GM18511 (cell line): ENCODE results near the gene SPARC.

Source experiments
- ATAC-seq: cut with Tn5 transposase; IDR thresholded peaks from one replicate; pipeline ENCODE4 v1.9.1; 2021; ENCODE audit warnings: mild to moderate bottlenecking, moderate library complexity; ENCODE audit not compliant: unreplicated experiment

The SPARC gene

GRCh38 chr5:151679421-151680155 is 7.1 kb downstream of the SPARC start:
- no peak for ATAC-seq

GRCh38 chr5:151678713-151679112 is 8.0 kb downstream of the SPARC start:
- no peak for ATAC-seq

GRCh38 chr5:151677776-151678545 is 8.8 kb downstream of the SPARC start:
- ATAC-seq: no peak

GRCh38 chr5:151676719-151677118 is 10.0 kb downstream of the SPARC start:
- ATAC-seq: no peak

GRCh38 chr5:151676314-151676712 is 10.4 kb downstream of the SPARC start:
- ATAC-seq: no peak

DNA sequence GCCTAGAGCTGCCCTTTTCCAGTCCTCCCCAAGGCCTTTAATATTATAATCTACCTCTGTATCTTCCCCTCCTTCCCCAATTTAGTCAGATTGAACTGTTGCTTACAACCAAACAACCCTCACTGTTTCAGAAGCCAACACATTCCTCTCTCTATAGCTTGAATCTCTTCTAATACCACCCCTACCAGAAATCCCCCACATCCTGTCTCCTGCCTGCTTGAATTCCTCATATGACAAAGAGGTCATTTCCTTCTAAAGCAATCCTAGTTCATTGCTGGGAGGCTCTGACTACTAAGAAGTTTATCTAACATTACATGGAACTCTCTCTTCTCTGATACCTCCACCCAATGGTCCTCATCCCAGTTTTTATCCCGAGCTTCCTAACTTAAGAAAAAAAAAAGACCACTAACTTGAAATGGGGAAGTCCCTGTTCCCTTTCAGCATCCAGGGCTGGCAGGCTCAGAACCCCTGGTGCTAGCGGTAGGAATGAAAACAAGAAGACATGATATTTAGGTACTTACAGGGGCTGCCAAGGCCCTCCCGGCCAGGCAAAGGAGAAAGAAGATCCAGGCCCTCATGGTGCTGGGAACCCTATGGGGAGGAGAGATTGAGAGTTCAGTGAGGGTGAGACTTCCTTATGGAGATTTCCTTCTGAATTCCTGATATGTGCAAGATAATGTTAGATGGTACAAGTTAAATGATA is 11.0 kb downstream of the SPARC start:
- ATAC-seq: peak; percentile 65

DNA sequence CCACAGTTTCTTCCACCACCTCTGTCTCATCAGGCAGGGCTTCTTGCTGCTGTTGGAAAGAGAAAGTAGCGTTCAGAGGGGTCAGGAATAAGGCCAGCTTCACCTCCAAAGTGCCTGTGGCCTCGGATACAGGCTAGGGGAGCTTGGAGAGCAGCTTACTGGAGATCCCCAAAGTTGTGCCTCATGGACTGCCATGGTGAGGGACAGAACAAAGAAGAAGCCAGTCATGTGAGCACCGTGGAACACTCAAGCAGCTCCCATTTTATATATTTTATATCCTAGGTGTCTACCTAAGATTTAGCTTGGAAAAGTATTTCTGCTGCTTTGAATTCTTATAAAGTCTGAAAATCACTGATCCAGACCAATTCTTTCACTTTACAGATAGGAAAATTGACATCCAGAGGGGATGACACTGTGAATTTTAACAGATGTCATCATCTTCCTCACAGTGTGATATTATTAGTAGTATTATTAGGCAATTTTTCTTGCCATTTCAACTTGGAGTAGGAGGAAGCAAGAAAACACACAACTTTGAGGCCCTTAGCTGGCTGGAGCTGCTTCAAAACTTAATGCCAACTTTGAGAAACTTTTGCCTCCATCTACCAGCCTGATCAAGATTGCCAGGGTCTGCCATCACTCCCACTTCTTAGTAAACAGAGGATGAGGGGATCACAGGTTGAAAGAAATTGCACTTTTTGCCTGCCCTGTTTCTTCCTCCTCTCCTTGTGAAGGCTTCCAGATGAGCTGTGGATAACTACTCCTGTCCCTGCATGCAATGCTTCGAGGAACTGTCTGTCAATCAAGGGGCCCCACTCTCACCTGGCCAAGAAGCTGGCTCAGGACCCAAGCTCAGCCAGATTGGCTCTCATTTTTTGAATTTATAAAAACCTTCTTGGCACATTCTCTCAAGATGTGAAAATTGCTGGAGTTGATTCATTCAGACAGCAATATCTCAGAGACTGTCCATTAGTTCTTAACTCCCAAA is 11.8 kb downstream of the SPARC start:
- no peak for ATAC-seq

DNA sequence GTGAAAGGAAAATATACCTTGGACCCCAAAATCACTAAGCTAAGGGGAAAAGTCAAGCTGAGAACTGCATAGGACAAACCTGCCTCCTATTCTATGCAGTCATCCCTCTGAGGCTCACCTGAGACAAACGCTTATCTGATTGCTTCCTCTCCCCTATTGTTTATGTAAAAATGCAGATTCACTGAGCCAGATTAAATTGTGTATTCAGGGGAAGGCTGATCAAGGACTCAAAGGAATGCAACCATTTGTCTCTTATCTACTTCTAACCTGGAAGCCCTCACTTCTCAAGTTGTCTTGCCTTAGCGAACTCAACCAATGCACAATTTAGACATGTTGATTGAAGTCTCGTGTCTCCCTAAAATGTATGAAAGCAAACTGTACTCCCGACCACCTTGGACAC is 13.3 kb downstream of the SPARC start:
- no peak for ATAC-seq

- ATAC-seq: no peak
Observed at GRCh38 chr5:151672516-151672915, 14.2 kb downstream of the SPARC start.

GRCh38 chr5:151671950-151672349 is 14.8 kb downstream of the SPARC start:
- ATAC-seq: no peak

GRCh38 chr5:151670953-151671636 is 15.6 kb downstream of the SPARC start:
- no peak for ATAC-seq

DNA sequence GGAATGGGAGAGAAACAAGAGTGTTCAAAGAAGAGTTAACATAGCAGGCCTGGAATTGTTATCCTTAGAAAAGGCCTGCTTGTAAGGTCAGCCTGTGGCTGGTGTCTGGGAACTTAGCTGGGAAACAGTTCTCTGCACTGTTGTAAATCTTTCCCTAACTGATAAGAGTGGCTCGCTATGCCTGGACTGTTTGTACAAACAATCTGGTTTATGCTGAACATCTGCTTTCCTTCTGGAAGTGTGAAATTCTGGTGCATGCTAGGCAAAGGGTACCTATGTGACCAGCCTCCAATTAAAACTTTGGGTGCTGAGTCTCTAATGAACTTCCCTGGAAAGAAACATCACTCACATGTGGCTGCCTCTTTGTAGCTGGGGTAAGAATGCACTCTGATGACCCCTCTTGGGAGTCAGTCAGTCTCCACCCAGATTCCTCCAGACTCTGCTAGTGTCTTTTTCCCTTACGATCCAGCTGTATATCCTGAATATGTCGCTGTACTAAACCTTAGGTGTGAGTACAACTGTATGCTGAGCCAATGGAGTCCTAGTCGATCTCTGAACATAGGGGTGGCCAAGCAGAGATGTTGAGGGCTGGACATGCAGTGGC is 16.5 kb downstream of the SPARC start:
- ATAC-seq: no peak

DNA sequence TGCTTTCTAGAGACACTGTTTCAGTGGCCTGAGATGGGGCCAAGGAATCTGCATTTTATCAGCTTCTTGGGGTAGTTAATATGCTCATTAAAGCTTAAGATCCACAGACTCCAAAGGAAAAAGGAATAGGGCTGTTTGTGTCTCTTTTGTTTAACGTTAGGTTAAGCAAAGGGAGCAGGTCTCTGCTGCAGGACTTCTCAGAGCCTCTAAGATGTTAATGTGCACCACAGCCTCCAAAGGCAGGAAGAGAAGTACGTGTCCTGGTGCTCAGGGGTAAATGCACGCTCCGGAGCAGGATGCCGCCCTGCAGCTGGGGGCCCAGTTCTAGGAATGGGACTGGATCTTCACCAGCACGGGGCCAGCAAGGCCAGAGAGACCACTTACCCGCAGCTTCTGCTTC is 19.6 kb downstream of the SPARC start:
- no peak for ATAC-seq

DNA sequence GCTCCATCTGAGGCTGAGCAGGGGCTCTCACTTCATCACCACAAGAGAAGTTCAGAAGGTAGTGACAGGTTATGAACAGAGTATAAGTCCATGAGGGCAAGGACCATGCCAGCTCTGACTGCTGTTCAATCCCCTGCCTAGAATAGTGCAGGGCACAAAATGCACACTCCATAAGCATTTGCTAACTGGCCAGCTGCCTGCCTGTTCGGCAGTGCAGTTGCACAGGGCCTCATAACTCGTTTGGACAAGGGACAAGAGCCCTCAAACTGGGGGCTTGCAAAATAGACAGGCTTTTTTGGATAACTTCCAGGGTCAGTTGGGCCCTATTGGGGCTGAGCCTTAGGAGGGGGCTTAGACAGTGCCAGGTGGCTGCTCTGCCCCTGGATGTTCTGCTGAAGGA is 21.1 kb downstream of the SPARC start:
- no peak for ATAC-seq

DNA sequence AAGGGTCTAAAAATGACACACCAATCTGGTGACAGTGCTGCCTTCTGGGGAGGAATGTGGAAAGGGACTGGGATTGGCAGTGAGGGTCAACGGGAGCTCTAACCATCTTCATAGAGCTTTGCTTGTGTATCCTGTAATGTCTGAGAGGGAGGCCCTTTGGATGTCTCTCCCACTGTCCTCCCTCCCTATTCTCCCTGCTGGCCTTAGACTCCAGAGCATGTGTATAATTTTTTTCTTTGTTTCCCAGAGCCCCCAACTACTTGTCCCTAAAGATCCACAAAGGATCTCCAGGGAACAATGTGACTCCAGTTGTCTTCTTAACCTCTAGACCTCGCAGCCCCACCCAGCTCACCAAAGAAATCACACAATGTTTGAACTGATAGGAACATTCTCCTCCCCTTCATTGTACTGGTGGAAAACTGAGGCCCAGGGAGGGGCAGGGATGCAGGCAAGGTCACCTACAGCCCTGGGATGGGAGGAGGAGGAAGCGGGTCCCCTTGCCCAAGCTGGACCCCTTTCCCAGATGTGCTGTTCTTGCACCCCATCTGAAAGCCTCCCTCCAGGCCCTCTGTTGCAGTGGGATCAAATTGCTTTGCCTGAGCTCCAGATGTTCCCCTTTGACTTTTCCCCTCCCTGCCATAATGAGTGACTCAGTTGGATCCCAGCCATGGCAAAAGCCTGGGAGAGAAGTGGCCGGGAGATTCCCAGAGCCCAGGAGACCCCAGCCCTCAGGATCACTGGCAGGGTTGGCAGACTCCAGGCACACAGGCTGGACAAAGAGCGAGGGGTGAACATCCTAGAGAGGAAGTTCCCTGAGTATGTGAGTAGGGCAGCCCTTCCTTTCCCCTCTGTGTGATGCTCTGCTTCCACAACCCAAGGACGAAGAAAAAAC is 21.8 kb downstream of the SPARC start:
- no peak for ATAC-seq

DNA sequence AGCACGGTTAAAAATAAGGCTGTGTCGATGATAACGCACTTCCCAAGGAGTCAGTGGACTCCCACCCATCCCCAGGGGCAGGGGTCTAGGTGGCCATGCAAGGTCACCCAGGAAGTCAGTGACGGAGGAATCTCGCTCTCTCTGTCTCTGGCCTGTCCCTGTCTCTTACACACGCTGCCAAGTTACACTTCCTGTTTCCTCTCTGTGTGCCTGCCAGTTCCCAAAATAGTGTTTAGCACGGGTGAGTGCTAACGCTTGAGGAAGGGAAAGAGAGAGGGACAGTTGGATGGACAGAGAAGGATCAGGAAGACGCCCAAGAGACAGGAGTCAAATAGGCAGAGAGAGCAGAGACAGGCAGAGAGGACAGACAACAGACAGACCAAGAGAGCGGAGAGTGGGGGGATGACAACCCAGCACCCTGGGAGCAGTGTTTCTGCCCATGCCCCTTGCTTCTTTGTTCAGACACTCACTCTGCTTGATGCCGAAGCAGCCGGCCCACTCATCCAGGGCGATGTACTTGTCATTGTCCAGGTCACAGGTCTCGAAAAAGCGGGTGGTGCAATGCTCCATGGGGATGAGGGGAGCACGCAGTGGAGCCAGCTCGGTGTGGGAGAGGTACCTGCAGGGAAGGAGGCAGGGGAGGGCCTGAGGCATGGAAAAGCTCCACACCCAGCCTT is 23.0 kb downstream of the SPARC start:
- no peak for ATAC-seq

GRCh38 chr5:151662805-151663204 is 23.9 kb downstream of the SPARC start:
- ATAC-seq: peak; percentile 50
